Caco-2 (cell line): ENCODE measurements around the gene MYH7. TPM values are rescaled to one million over a fixed set of nuclear protein-coding genes. Genes with fewer than 3 reads are reported as not detected.

ENCODE experiments used
- BruUV-seq: library from RNA; stranded (reverse); fragments of 400-500 nt; replicated peaks from 2 replicates; lab custom pipeline; 2021; lab: Mats Ljungman, UMichigan
- CTCF ChIA-PET: fragments of 300-600 bp; sonication (Branson Sonifier 250); formaldehyde crosslinking; loops from one replicate; lab custom pipeline; 2022; ENCODE audit warnings: antibody characterized with exemption; lab: Charles Lee
- POLR2A ChIA-PET: fragments of 300-600 bp; sonication (Branson Sonifier 250); formaldehyde crosslinking; loops from one replicate; lab custom pipeline; 2022; ENCODE audit warnings: antibody characterized with exemption; lab: Charles Lee
- DNase-seq, 2 experiments: peaks; one replicate each; pipeline versions ENCODE4 v3.0.0 to v3.0.0-alpha.2; 2020 to 2022
- H3K27me3 ChIP-seq: replicated peaks from 2 replicates; pipeline ENCODE4 v1.6.0; 2011; ENCODE audit warnings: low read length; ENCODE audit not compliant: control insufficient read depth, insufficient read depth
- H3K36me3 ChIP-seq: 2 replicates; pipeline ENCODE4 v1.5.1; 2011; ENCODE audit warnings: low read length; ENCODE audit not compliant: control insufficient read depth, insufficient read depth
- H3K4me1 ChIP-seq: fragments of 250-450 bp; sonication (Bioruptor Pico); 2 replicates; pipeline ENCODE4 v1.5.1; 2020; ENCODE audit warnings: mild to moderate bottlenecking
- H3K4me3 ChIP-seq: 2 replicates; pipeline ENCODE4 v1.5.1; 2011; ENCODE audit warnings: low read depth, mild to moderate bottlenecking, control low read depth, low read length
- H3K9me3 ChIP-seq: fragments of 250-450 bp; sonication (Bioruptor Pico); 2 replicates; pipeline ENCODE4 v1.5.1; 2020; ENCODE audit warnings: mild to moderate bottlenecking, moderate library complexity
- H3K27ac Mint-ChIP-seq: one replicate; pipeline ENCODE4 v1.8.0; 2022; ENCODE audit warnings: mixed read lengths; ENCODE audit not compliant: unreplicated experiment
- H3K27me3 Mint-ChIP-seq: one replicate; pipeline ENCODE4 v1.8.0; 2022; ENCODE audit warnings: mixed read lengths; ENCODE audit not compliant: insufficient read depth, unreplicated experiment
- H3K36me3 Mint-ChIP-seq: one replicate; pipeline ENCODE4 v1.8.0; 2022; ENCODE audit warnings: mild to moderate bottlenecking, mixed read lengths; ENCODE audit not compliant: insufficient read depth, unreplicated experiment
- H3K4me1 Mint-ChIP-seq: one replicate; pipeline ENCODE4 v1.8.0; 2022; ENCODE audit warnings: low read depth, mixed read lengths; ENCODE audit not compliant: unreplicated experiment
- H3K4me3 Mint-ChIP-seq: one replicate; pipeline ENCODE4 v1.8.0; 2022; ENCODE audit warnings: mild to moderate bottlenecking, moderate library complexity, mixed read lengths; ENCODE audit not compliant: unreplicated experiment
- H3K9me3 Mint-ChIP-seq: one replicate; pipeline ENCODE4 v1.8.0; 2022; ENCODE audit warnings: mixed read lengths; ENCODE audit not compliant: unreplicated experiment
- intact Hi-C: fragments of 100-400 bp; cut with micrococcal nuclease; formaldehyde crosslinking; loops from one replicate; pipeline ENCODE4 v1.10.0; 2022; ENCODE audit not compliant: unreplicated experiment
- total RNA-seq: library from RNA; stranded (reverse); gene quantifications from 2 replicates; pipeline ENCODE4 v1.2.3, GENCODE V29; 2022
- TF ChIP-seq, protein P1 (sequence below), 2 experiments: fragments of 200-600 bp in 1 of 2; IDR thresholded peaks; 1 replicate in 1 of 2; 2 replicates in 1 of 2; pipeline versions ENCODE4 v1.5.1 to v1.8.0; 2011 to 2022; ENCODE audit warnings: antibody characterized with exemption in 1 of 2, control low read depth in 1 of 2, inconsistent platforms in 1 of 2, low read depth in 1 of 2, low read length in 1 of 2, mild to moderate bottlenecking in 1 of 2, moderate library complexity in 1 of 2; ENCODE audit not compliant: insufficient read depth in 1 of 2, severe bottlenecking in 1 of 2, unreplicated experiment in 1 of 2

Gene MYH7
- total RNA-seq, 1 experiment from 2014 or later = not detected

- DNase-seq = no peak
- intact Hi-C loops = no loop called here
- no peaks in the 10 kb centered on the region for H3K27me3 Mint-ChIP-seq
- TF ChIP-seq, protein P1, sequence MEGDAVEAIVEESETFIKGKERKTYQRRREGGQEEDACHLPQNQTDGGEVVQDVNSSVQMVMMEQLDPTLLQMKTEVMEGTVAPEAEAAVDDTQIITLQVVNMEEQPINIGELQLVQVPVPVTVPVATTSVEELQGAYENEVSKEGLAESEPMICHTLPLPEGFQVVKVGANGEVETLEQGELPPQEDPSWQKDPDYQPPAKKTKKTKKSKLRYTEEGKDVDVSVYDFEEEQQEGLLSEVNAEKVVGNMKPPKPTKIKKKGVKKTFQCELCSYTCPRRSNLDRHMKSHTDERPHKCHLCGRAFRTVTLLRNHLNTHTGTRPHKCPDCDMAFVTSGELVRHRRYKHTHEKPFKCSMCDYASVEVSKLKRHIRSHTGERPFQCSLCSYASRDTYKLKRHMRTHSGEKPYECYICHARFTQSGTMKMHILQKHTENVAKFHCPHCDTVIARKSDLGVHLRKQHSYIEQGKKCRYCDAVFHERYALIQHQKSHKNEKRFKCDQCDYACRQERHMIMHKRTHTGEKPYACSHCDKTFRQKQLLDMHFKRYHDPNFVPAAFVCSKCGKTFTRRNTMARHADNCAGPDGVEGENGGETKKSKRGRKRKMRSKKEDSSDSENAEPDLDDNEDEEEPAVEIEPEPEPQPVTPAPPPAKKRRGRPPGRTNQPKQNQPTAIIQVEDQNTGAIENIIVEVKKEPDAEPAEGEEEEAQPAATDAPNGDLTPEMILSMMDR (IDR thresholded peaks at IDR 0.05; ENCODE audit: insufficient read depth in 1 of 2, low read depth in 1 of 2, low read length in 1 of 2, severe bottlenecking in 1 of 2, unreplicated experiment in 1 of 2) = no peak
- H3K4me3 Mint-ChIP-seq = no peak overlapping the region
- no peaks in the 10 kb centered on the region for H3K9me3 Mint-ChIP-seq
- no peaks in the 10 kb centered on the region for H3K36me3 ChIP-seq
- no peaks in the 10 kb centered on the region for H3K36me3 Mint-ChIP-seq
- no peak overlapping the region for H3K4me3 ChIP-seq
- ChIA-PET CTCF (interaction anchor here (0.7 kb wide), 1 partner anchor 12 kb away, joined by 6 read pairs; no protein-coding TSS in a partner anchor), POLR2A (no interaction called here)
- peaks cover 10% of the 10 kb centered on the region for H3K4me1 Mint-ChIP-seq
- H3K27me3 ChIP-seq = no peaks in the 10 kb centered on the region
- BruUV-seq = no TSS peak
- H3K9me3 ChIP-seq = no peaks in the 10 kb centered on the region
- no peak overlapping the region for H3K27ac Mint-ChIP-seq
- peaks cover 14% of the 10 kb centered on the region for H3K4me1 ChIP-seq
Observed at GRCh38 chr14:23454445-23454856, 19.0 kb upstream of the MYH7 start.

DNA sequence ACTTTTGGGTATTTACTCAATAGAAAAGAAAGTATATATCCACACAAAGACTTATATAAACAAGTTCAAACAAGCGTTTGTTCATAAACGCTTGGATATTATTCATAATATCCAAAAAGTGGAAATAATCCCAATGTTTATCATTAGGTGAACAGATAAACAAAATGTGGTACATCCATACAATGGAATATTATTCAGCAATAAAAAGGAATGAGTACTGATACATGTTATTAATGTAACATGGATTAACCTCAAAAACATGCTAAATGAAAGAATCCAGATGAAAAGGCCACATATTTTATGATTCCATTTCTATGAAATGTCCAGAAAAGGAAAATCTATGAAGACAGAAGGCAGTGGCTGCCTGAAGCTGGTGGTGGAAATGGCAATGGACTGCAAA, 16.8 kb upstream of the MYH7 start:
- CTCF ChIA-PET = no interaction called here

DNA sequence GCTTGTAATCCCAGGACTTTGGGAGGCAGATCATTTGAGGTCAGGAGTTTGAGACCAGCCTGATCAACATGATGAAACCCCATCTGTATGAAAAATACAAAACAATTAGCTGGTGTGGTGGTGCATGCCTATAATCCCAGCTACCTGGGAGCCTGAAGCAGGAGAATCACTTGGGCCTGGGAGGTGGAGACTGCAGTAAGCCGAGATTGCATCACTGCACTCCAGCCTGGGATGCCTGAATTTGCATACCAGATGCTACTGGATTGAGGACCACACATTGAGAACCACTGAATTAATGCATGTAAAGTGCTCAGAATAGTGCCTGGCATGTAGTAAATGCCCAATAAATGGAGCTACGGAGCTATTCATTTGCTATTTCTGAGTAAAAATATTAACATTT, 14.9 kb upstream of the MYH7 start:
- Histone ChIP-seq H3K4me1 (no peaks in the 10 kb centered on the region), H3K9me3 (no peaks in the 10 kb centered on the region), H3K27me3 (no peaks in the 10 kb centered on the region), H3K36me3 (no peaks in the 10 kb centered on the region), H3K4me3 (no peak overlapping the region)
- Mint-ChIP-seq H3K27ac (no peak overlapping the region), H3K27me3 (no peaks in the 10 kb centered on the region), H3K9me3 (no peaks in the 10 kb centered on the region), H3K4me1 (peaks cover 9% of the 10 kb centered on the region), H3K4me3 (no peak overlapping the region), H3K36me3 (no peaks in the 10 kb centered on the region)
- intact Hi-C loops = no loop called here
- CTCF ChIA-PET = no interaction called here
- BruUV-seq = no TSS peak
- TF ChIP-seq, protein P1 (IDR thresholded peaks at IDR 0.05; ENCODE audit: insufficient read depth in 1 of 2, low read depth in 1 of 2, low read length in 1 of 2, severe bottlenecking in 1 of 2, unreplicated experiment in 1 of 2) = no peak
- POLR2A ChIA-PET = no interaction called here
- DNase-seq = no peak

More for the DNA sequence above, 16.8 kb upstream of the MYH7 start:
- no peak overlapping the region for H3K27ac Mint-ChIP-seq
- no peak overlapping the region for H3K4me3 Mint-ChIP-seq
- intact Hi-C loops = no loop called here
- Histone ChIP-seq H3K27me3 (no peaks in the 10 kb centered on the region), H3K4me1 (peaks cover 3% of the 10 kb centered on the region), H3K36me3 (no peaks in the 10 kb centered on the region), H3K9me3 (no peaks in the 10 kb centered on the region), H3K4me3 (no peak overlapping the region)
- no TSS peak for BruUV-seq
- no peaks in the 10 kb centered on the region for H3K36me3 Mint-ChIP-seq
- H3K27me3 Mint-ChIP-seq = no peaks in the 10 kb centered on the region
- DNase-seq = no peak
- no peaks in the 10 kb centered on the region for H3K9me3 Mint-ChIP-seq
- POLR2A ChIA-PET = no interaction called here
- TF ChIP-seq, protein P1 (IDR thresholded peaks at IDR 0.05; ENCODE audit: insufficient read depth in 1 of 2, low read depth in 1 of 2, low read length in 1 of 2, severe bottlenecking in 1 of 2, unreplicated experiment in 1 of 2) = no peak
- peaks cover 9% of the 10 kb centered on the region for H3K4me1 Mint-ChIP-seq
